K562 (cell line): ENCODE results near the gene GPR162.

Experiments
- MAFF ChIP-seq: IDR thresholded peaks from 2 replicates; pipeline ENCODE4 v1.6.1; 2012; ENCODE audit warnings: low read length, improper control_type of control experiment
- NR2C2 ChIP-seq, 2 experiments: fragments of 200-800 bp in 1 of 2; sonication (Bioruptor generic) in 1 of 2; sonication (generic) in 1 of 2; formaldehyde crosslinking in 1 of 2; IDR thresholded peaks; 2 replicates each; pipeline versions ENCODE4 v1.6.1 to v1.8.0; 2016 to 2022; ENCODE audit warnings: mild to moderate bottlenecking in 1 of 2, missing compliant biosample characterization in 1 of 2, missing genetic modification characterization in 1 of 2, missing genetic modification reagents in 1 of 2
- RAD21 ChIP-seq, 2 experiments: fragments of 250-450 bp in 1 of 2; fragments of 450-650 bp in 1 of 2; sonication (Bioruptor Pico) in 1 of 2; formaldehyde crosslinking in 1 of 2; IDR thresholded peaks in 1 of 2; conservative IDR thresholded peaks in 1 of 2; 2 replicates each; pipeline versions ENCODE4 v1.4.0 to v1.8.0; 2020 to 2022; ENCODE audit warnings: mild to moderate bottlenecking in 2 of 2, moderate library complexity in 1 of 2
- RBBP5 ChIP-seq: fragments of 200-600 bp; sonication (generic); IDR thresholded peaks from 2 replicates; pipeline ENCODE4 v1.6.1; 2012; ENCODE audit warnings: borderline replicate concordance, mild to moderate bottlenecking, low read length, control low read depth, inconsistent platforms; ENCODE audit not compliant: insufficient read depth, poor library complexity, severe bottlenecking
- TEAD2 ChIP-seq: fragments of 450-650 bp; IDR thresholded peaks from 2 replicates; pipeline ENCODE4 v1.6.1; 2016; ENCODE audit warnings: missing genetic modification characterization, control low read depth, missing compliant biosample characterization
- THRAP3 ChIP-seq: fragments of 450-650 bp; IDR thresholded peaks from 2 replicates; pipeline ENCODE4 v1.6.1; 2016; ENCODE audit warnings: mild to moderate bottlenecking, inconsistent platforms, borderline replicate concordance
- ZBTB1 ChIP-seq: sonication (generic); formaldehyde crosslinking; IDR thresholded peaks from 2 replicates; pipeline ENCODE4 v1.8.1; 2023; ENCODE audit warnings: missing genetic modification reagents, low read depth, mild to moderate bottlenecking, borderline replicate concordance
- TF ChIP-seq, protein P1 (sequence below): fragments of 450-650 bp; IDR thresholded peaks from 2 replicates; pipeline ENCODE4 v1.6.1; 2016; ENCODE audit warnings: low read depth, mild to moderate bottlenecking, moderate library complexity
- TF ChIP-seq, protein P2 (sequence below), 3 experiments: IDR thresholded peaks in 2 of 3; conservative IDR thresholded peaks in 1 of 3; 2 replicates each; pipeline ENCODE4 v1.5.1; 2011 to 2012; ENCODE audit warnings: low read length in 3 of 3, mild to moderate bottlenecking in 3 of 3, control low read depth in 2 of 3, improper control_type of control experiment in 1 of 3, inconsistent platforms in 1 of 3, low read depth in 1 of 3, mixed read lengths in 1 of 3, moderate library complexity in 1 of 3; ENCODE audit not compliant: insufficient read depth in 2 of 3

GRCh38 chr12:6784296-6784695, 37.3 kb upstream of the GPR162 start:
- TF ChIP-seq TEAD2 (tag) (no peak), THRAP3 (no peak), MAFF (no peak), NR2C2 (CRISPR knock-in tag; IDR thresholded peaks at IDR 0.05) (no peak), NR2C2 (tag; IDR thresholded peaks at IDR 0.05) (no peak), RAD21 (CRISPR knock-in tag; conservative IDR thresholded peaks at IDR 0.05 in 1 of 2, IDR thresholded peaks at IDR 0.05 in 1 of 2) (no peak), ZBTB1 (CRISPR knock-in tag) (no peak), RBBP5 (no peak)
- TF ChIP-seq, protein P1, sequence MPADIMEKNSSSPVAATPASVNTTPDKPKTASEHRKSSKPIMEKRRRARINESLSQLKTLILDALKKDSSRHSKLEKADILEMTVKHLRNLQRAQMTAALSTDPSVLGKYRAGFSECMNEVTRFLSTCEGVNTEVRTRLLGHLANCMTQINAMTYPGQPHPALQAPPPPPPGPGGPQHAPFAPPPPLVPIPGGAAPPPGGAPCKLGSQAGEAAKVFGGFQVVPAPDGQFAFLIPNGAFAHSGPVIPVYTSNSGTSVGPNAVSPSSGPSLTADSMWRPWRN = no peak
- TF ChIP-seq, protein P2, sequence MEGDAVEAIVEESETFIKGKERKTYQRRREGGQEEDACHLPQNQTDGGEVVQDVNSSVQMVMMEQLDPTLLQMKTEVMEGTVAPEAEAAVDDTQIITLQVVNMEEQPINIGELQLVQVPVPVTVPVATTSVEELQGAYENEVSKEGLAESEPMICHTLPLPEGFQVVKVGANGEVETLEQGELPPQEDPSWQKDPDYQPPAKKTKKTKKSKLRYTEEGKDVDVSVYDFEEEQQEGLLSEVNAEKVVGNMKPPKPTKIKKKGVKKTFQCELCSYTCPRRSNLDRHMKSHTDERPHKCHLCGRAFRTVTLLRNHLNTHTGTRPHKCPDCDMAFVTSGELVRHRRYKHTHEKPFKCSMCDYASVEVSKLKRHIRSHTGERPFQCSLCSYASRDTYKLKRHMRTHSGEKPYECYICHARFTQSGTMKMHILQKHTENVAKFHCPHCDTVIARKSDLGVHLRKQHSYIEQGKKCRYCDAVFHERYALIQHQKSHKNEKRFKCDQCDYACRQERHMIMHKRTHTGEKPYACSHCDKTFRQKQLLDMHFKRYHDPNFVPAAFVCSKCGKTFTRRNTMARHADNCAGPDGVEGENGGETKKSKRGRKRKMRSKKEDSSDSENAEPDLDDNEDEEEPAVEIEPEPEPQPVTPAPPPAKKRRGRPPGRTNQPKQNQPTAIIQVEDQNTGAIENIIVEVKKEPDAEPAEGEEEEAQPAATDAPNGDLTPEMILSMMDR (IDR thresholded peaks at IDR 0.05 in 2 of 3, conservative IDR thresholded peaks at IDR 0.05 in 1 of 3; ENCODE audit: insufficient read depth in 2 of 3, low read depth in 1 of 3, low read length in 3 of 3) = no peak
